HepG2 (cell line): ENCODE measurements around the gene TMEM107. TPM values are rescaled to one million over a fixed set of nuclear protein-coding genes. Genes with fewer than 3 reads are reported as not detected.

Source experiments
- ATAD3A ChIP-seq: sonication (generic); formaldehyde crosslinking; IDR thresholded peaks from 2 replicates; pipeline ENCODE4 v1.4.0; 2020; ENCODE audit warnings: missing genetic modification reagents
- FOXK2 ChIP-seq: fragments of 450-650 bp; IDR thresholded peaks from 2 replicates; pipeline ENCODE4 v1.6.1; 2016
- FOXP4 ChIP-seq: sonication (generic); formaldehyde crosslinking; IDR thresholded peaks from 2 replicates; pipeline ENCODE4 v1.4.0; 2020; ENCODE audit warnings: missing genetic modification reagents
- JUN ChIP-seq: sonication (generic); formaldehyde crosslinking; IDR thresholded peaks from 2 replicates; pipeline ENCODE4 v1.4.0; 2020; ENCODE audit warnings: mild to moderate bottlenecking, missing genetic modification reagents
- KAT8 ChIP-seq: IDR thresholded peaks from 2 replicates; pipeline ENCODE4 v1.6.1; 2016; ENCODE audit warnings: missing genetic modification reagents, missing compliant biosample characterization
- LCORL ChIP-seq, 2 experiments: fragments of 450-650 bp in 1 of 2; sonication (generic) in 1 of 2; formaldehyde crosslinking in 1 of 2; IDR thresholded peaks; 2 replicates each; pipeline versions ENCODE4 v1.5.0 to v1.6.1; 2017 to 2020; ENCODE audit warnings: antibody characterized with exemption in 1 of 2, missing genetic modification reagents in 1 of 2
- MTA1 ChIP-seq: sonication (generic); formaldehyde crosslinking; IDR thresholded peaks from 2 replicates; pipeline ENCODE4 v1.4.0; 2020; ENCODE audit warnings: missing genetic modification reagents, mild to moderate bottlenecking, borderline replicate concordance
- MTF2 ChIP-seq: sonication (generic); formaldehyde crosslinking; IDR thresholded peaks from 2 replicates; pipeline ENCODE4 v1.5.0; 2020; ENCODE audit warnings: missing genetic modification reagents, borderline replicate concordance
- MYC ChIP-seq: sonication (generic); formaldehyde crosslinking; IDR thresholded peaks from 2 replicates; pipeline ENCODE4 v1.9.0; 2021; ENCODE audit warnings: missing genetic modification reagents, borderline replicate concordance
- RERE ChIP-seq: IDR thresholded peaks from 2 replicates; pipeline ENCODE4 v1.6.1; 2016; ENCODE audit warnings: low read depth, missing genetic modification reagents, missing compliant biosample characterization
- TCF7L2 ChIP-seq: IDR thresholded peaks from 2 replicates; pipeline ENCODE4 v1.6.1; 2011; ENCODE audit warnings: mild to moderate bottlenecking, low read depth, low read length, moderate library complexity
- ZBTB14 ChIP-seq: sonication (generic); formaldehyde crosslinking; IDR thresholded peaks from 2 replicates; pipeline ENCODE4 v1.4.0; 2020; ENCODE audit warnings: missing genetic modification reagents
- ZBTB2 ChIP-seq: sonication (generic); formaldehyde crosslinking; IDR thresholded peaks from 2 replicates; pipeline ENCODE4 v1.8.0; 2022; ENCODE audit warnings: low read depth, missing genetic modification reagents
- ZNF260 ChIP-seq: sonication (generic); formaldehyde crosslinking; IDR thresholded peaks from 2 replicates; pipeline ENCODE4 v1.4.0; 2020; ENCODE audit warnings: missing genetic modification reagents, low read depth, mild to moderate bottlenecking, borderline replicate concordance
- ZNF678 ChIP-seq: sonication (generic); formaldehyde crosslinking; IDR thresholded peaks from 2 replicates; pipeline ENCODE4 v1.4.0; 2020; ENCODE audit warnings: mild to moderate bottlenecking, missing genetic modification reagents
- polyA plus RNA-seq, 8 experiments: library from polyadenylated mRNA; depleted of rRNA in 3 of 8; stranded (reverse) in 7 of 8; unstranded in 1 of 8; fragments of >200 nt; fragmentation: Illumina TruSeq in 4 of 8; extraction: Trizol in 4 of 8; gene quantifications; 2 replicates each; pipeline versions ENCODE4 v1.2.1 to v1.2.3, GENCODE V29; 2011 to 2016; ENCODE audit warnings: low read depth in 4 of 8, missing spikeins in 1 of 8, mixed read lengths in 1 of 8; ENCODE audit not compliant: insufficient read depth in 1 of 8
- total RNA-seq, 5 experiments: library from RNA; depleted of rRNA; stranded (reverse); fragments of >200 nt; fragmentation: Illumina TruSeq; extraction: Trizol; gene quantifications; 2 replicates each; pipeline ENCODE4 v1.2.3, GENCODE V29; 2016; ENCODE audit warnings: low read depth in 1 of 5
- TF ChIP-seq, protein P1 (sequence below): sonication (generic); formaldehyde crosslinking; IDR thresholded peaks from 2 replicates; pipeline ENCODE4 v1.4.0; 2020; ENCODE audit warnings: missing genetic modification reagents
- TF ChIP-seq, protein P2 (sequence below): sonication (generic); formaldehyde crosslinking; conservative IDR thresholded peaks from 2 replicates; pipeline ENCODE4 v1.4.0; 2020; ENCODE audit warnings: missing genetic modification reagents

Gene TMEM107
- total and polyA plus RNA-seq, 2 of the 13 experiments (the other 11 are each of a cell fraction or from before 2014, with no cell fraction given) = 7.2 to 15.3 TPM

- TF ChIP-seq LCORL (IDR thresholded peaks at IDR 0.05) (no peak), LCORL (CRISPR knock-in tag; IDR thresholded peaks at IDR 0.05) (peak; percentile 97), FOXP4 (CRISPR knock-in tag) (peak; percentile 52; the same call in 1 of the 2 replicates), ZBTB14 (no peak), TCF7L2 (no peak), MYC (CRISPR knock-in tag) (peak; percentile 39; the same call in 1 of the 2 replicates), FOXK2 (no peak), KAT8 (CRISPR knock-in tag) (peak; percentile 38; the same call in 1 of the 2 replicates), JUN (CRISPR knock-in tag) (no peak), ZBTB2 (no peak), ZNF260 (CRISPR knock-in tag) (no peak), MTF2 (CRISPR knock-in tag) (no peak), MTA1 (peak; percentile 48; the same call in 1 of the 2 replicates), ZNF678 (CRISPR knock-in tag) (no peak), RERE (CRISPR knock-in tag) (no peak), ATAD3A (CRISPR knock-in tag) (no peak)
- TF ChIP-seq, protein P1, sequence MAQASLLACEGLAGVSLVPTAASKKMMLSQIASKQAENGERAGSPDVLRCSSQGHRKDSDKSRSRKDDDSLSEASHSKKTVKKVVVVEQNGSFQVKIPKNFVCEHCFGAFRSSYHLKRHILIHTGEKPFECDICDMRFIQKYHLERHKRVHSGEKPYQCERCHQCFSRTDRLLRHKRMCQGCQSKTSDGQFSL (CRISPR knock-in tag) = peak; percentile 83; the same call in 1 of the 2 replicates
- TF ChIP-seq, protein P2, sequence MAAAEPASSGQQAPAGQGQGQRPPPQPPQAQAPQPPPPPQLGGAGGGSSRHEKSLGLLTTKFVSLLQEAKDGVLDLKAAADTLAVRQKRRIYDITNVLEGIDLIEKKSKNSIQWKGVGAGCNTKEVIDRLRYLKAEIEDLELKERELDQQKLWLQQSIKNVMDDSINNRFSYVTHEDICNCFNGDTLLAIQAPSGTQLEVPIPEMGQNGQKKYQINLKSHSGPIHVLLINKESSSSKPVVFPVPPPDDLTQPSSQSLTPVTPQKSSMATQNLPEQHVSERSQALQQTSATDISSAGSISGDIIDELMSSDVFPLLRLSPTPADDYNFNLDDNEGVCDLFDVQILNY (CRISPR knock-in tag) = no peak
Observed at GRCh38 chr17:8163978-8164814, 12.0 kb downstream of the TMEM107 start (continued).
